HG02885 (cell line): ENCODE data around the gene LIPK.
"Not testable (repeated sequence)": the region's sequence is repeated elsewhere in the genome, so short reads cannot be mapped to it uniquely, and the experiment has no call there.

Experiments
- ATAC-seq: cut with Tn5 transposase; IDR thresholded peaks from one replicate; pipeline ENCODE4 v1.9.1; 2021; ENCODE audit warnings: mild to moderate bottlenecking; ENCODE audit not compliant: unreplicated experiment, poor library complexity

LIPK gene

DNA sequence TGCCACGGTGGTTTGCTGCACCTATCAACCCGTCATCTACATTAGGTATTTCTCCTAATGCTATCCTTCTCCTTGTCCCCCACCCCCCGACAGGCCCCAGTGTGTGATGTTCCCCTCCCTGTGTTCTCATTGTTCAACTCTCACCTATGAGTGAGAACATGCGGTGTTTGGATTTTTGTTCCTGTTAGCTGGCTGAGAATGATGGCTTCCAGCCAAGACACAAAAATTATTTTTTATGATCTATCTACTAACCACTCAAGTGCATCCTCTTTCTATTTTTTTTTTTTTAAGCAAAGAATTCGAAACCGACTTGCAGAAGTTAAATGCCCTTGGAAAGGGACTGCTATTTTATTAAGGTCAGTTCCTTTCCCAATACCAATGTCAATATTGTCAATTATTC is 3.3 kb downstream of the LIPK start:
- not testable (repeated sequence) for ATAC-seq

DNA sequence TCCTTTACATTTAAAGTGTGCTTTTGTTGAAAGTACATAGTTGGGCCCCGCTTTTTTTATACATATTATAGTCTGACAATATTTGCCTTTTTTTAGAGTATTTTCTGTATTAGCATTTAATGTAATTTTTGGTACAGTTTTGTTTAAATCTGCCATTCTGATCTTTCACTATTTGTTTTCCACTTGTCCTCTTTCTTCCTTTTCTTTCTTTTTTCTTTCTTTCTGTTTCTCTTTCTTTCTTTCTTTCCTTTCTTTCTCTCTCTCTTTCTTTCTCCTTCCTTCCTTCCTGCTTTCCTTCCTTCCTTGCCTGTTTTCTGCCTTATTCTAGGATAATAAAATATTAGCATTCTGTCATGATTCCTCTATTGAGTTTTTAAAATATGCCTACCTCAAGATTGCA is 9.5 kb downstream of the LIPK start:
- no peak for ATAC-seq

GRCh38 chr10:88721392-88721791 is 15.3 kb downstream of the LIPK start:
- ATAC-seq = no peak

DNA sequence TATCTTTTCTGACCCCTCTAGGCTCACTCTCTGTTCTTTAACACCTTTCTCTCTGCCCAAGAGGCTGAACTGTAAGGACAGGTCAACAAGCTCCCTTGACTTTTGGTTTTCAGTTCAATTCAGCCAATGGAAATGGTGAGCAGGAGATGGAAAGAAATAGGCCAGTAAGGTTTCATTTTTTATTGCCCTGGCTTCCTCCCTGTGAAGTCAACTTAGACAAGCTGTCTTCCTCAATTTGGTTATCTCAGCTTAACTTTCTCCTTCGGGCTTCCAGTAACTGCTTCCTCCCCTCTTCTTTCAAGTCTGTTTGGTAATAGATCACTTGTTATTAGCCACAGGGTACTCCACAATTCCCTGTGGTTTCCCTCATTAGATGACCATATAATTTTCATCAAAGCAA is 19.7 kb downstream of the LIPK start:
- no peak for ATAC-seq

- no peak for ATAC-seq
Observed at GRCh38 chr10:88728107-88728763, 22.2 kb downstream of the LIPK start.

DNA sequence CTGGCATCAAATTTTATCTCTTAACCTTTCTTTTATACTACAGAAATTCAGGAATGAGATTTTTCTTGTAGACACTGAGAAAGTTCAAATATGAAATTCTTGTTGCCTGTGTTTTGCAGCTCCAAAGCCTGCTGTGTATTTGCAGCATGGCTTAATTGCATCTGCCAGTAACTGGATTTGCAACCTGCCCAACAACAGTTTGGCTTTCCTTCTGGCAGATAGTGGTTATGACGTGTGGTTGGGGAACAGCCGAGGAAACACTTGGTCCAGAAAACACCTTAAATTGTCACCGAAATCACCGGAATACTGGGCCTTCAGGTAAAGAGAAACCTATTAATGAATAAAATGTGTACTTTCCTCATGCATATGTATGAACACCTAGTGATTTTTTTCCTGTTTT is 24.8 kb downstream of the LIPK start:
- ATAC-seq = no peak

DNA sequence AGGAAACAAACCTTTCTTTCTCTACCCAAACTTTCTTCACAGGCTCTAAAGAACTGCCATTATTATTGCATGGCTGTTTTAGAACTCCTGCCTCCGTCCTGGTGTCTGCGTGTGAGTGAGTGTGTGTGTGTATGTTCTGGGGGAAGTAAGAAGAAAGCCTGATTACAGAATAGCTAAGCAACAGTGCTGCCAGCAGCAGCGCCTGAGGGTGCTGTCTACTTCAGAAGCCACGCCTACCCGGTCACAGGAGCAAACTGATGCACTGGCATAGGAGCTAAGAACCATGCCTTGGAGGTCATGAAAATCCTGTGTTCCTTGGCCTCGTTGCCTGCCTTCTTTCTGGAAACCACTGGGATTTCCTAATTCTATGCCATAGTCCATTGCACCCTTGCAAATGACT is 25.2 kb downstream of the LIPK start:
- no peak for ATAC-seq

DNA sequence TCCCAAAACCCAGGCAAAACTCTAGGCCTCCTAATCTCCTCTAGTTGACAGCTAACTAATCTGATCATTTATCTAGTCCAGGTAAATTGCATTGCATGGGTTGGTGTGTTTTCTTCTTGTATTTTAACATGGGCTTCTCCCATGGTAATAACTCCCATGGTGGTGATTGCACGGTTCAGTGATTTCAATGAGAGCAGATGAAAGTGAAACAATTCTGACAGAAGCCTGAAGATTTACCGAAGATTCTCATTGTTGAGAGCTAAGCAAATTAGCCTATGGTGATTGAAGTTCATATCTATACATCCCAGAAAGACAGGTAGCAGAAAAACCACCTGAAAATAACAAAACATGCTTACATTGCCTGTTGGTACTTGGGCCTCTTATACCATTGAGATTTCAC is 27.2 kb downstream of the LIPK start:
- no peak for ATAC-seq

GRCh38 chr10:88735661-88736060 is 29.6 kb downstream of the LIPK start:
- ATAC-seq = no peak

- not testable (repeated sequence) for ATAC-seq
Observed at GRCh38 chr10:88741921-88742320, 35.9 kb downstream of the LIPK start.

DNA sequence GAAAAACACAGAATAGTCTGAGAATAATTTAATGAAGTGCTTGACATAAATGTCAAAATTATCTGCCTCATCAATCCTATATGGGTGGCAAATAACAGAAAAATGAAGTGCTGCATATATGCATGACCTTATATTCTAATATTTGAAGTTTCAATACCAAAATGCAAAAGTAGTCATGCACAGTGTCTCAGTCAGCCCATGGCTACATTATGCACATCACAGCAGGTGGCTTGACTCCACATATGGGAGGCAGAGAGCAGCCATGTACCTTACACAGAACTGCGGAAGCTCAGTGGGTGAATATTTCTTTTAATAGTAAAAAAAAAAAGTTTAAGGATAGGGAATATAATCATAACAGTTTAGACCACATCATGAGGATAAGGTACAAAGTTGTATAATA is 36.4 kb downstream of the LIPK start:
- no peak for ATAC-seq

- no peak for ATAC-seq
Observed at GRCh38 chr10:88744002-88744401, 38.0 kb downstream of the LIPK start.

DNA sequence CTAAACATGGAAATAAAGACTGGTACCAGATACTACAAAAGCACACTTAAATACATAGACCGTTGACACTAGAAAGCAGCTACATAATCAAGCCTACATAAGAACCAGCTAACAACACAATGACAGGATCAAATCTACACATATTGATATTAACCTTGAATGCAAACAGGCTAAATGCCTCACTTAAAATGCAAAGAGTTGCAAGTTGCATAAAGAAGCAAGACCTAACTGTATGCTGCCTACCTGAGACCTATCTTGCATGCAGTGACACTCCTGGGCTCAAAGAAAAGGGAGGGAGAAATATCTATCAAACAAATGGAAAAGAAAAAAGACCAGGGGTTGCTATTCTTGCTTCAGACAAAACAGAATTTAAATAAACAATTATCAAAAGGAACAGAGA is 39.6 kb downstream of the LIPK start:
- no peak for ATAC-seq

DNA sequence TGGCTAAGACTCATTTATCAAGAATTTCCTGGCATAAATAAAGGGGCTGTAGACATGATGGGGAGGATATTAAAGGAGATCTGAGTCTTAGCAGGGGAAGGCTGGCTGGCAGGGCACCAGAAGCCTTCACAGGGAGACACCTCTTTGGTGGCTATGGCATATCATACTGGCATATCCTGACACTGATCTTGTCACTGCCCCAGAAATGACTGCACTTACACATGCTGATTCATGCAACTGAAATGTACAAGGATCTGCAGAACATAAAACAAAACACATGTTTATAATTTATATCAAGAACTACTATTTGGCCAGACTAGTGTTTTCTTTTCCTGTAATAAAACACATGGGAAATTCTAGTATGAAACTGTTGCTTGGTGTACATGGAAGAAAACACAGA is 48.2 kb downstream of the LIPK start:
- no peak for ATAC-seq

GRCh38 chr10:88755753-88756152 is 49.7 kb downstream of the LIPK start:
- ATAC-seq = peak; percentile 66

GRCh38 chr10:88756660-88757059 is 50.6 kb downstream of the LIPK start:
- no peak for ATAC-seq

- no peak for ATAC-seq
Observed at GRCh38 chr10:88759366-88760101, 53.5 kb downstream of the LIPK start, which contains the start of gene LIPN. LIPN (plus strand) TSS chr10:88760020; CDS start chr10:88761406, 1,386 bp downstream.

GRCh38 chr10:88762906-88763305 is 56.9 kb downstream of the LIPK start:
- no peak for ATAC-seq

GRCh38 chr10:88763441-88763840 is 57.4 kb downstream of the LIPK start:
- ATAC-seq = no peak

- ATAC-seq = no peak
Observed at GRCh38 chr10:88764110-88764509, 58.1 kb downstream of the LIPK start.

DNA sequence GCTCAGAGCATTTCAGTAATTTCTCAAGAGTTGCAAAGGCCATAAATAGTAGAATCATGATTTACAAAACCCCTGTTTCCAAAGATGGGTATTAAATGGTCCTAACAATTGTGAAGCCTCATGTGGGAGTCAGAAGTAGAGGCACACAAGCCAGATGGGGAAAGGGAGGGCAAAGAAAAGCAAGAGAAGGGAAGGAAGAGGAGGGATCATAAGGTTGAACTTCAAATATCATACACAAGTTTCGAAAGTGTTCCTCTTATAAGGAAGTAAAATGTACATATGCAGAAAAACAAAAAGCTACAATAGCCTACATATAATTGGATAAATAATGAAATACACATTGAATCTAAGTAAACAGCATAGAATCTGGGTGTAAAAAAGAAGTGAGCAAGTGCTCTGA is 59.8 kb downstream of the LIPK start:
- no peak for ATAC-seq

DNA sequence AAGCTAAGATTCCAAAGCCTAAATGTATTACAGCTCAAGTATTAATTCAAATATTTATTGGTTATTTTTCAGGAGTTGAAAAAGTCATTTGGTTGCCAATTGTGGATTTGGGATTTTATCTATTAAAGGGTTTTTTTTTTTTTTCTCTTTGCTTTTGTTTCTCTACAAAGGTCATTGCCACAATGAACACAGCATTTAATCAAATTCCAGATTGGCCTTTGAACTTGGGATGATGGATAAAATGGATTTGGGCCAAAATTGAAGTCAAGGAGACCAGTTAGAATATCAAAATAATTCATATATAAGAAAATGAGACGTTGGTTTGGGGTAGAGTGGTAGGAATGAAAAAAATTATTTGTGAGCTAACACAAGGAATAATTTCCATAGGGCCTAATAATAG is 63.3 kb downstream of the LIPK start:
- no peak for ATAC-seq
